Activated effector memory CD4-positive, alpha-beta T cell treated with anti-CD3 and anti-CD28 coated beads, Interleukin-2, amount 50 U/mL, for 16 hours (primary cell): ENCODE data around the gene CEMIP2.
A peak's percentile ranks its signal among the peaks of the same experiment; 100 is the strongest.

Source experiments
- DNase-seq: peaks from one replicate; pipeline ENCODE4 v3.0.0-alpha.2; 2020

CEMIP2 gene

DNA sequence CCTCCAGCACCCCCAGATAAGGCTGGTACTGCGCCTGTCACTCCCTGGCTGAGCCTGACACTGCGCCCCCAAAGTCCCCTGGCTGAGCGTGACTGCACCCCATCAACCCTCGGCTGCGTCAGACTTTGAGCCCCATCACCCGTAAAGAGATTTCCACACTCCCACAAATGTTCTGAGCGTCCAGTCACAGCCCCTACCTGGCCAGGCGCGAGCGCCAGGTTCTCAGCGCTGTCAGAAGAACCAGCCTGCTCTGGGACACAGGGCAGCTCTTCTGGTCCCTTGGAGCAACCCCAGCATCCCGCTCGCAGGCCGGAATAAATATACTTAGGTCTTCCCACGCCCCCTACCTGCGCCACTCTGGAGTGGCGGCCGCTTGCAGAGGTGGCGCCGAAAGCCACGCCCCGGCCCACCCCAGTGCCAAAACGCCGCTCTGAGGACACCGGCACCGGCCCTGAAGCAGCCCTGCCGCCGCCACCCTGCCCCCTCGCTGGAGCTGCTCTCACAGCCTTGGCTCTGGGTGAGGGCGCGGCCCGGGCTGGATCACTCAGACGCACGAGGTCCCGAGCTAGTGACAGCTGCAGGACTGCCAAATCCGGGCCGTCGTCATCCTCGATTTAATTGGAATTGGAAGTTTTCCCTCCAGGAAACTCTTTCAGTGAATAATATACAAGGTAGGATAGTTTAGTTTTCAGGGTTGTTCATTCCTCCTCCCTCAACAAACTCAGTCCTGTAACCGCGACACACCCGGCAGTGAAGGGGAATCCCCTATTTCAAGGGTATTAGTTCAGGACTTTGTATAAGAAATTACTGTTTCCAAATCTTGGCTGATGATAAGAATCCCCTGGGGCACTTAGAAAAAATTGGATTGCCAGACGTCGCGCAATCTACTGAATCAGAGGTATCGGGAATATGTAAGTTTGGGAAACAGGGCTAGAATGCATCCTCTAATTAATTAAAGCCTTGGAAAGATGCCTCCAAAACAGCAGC is 1.2 kb upstream of the CEMIP2 start:
- peak; percentile 90 for DNase-seq

GRCh38 chr9:71767776-71768321 is 464 bp downstream of the CEMIP2 start:
- DNase-seq = peak; percentile 70

GRCh38 chr9:71767163-71767775 is 1.0 kb downstream of the CEMIP2 start:
- no peak for DNase-seq

- DNase-seq = no peak
Measured at GRCh38 chr9:71766663-71767062, 1.6 kb downstream of the CEMIP2 start.

DNA sequence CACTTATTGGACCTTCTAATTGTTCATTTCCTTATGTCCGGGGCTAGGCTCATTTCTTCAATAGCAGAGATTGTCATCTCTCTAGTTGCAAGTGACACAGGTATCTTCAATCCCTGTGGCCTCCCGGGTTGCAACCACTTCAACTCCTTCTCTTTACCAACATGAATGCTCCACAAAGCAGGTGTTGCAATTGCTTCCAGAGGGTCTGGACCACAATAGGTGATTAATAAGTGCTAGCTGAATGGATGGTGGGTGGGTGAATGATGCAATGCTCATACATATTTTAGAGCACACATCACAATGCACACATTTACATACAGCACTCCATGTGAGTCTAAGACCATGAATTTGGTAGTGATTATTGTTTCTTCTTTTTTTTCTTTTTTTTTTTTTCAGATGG is 2.6 kb downstream of the CEMIP2 start:
- no peak for DNase-seq

- DNase-seq = no peak
Measured at GRCh38 chr9:71764891-71765290, 3.4 kb downstream of the CEMIP2 start.

- DNase-seq = no peak
Measured at GRCh38 chr9:71764463-71764862, 3.9 kb downstream of the CEMIP2 start.

DNA sequence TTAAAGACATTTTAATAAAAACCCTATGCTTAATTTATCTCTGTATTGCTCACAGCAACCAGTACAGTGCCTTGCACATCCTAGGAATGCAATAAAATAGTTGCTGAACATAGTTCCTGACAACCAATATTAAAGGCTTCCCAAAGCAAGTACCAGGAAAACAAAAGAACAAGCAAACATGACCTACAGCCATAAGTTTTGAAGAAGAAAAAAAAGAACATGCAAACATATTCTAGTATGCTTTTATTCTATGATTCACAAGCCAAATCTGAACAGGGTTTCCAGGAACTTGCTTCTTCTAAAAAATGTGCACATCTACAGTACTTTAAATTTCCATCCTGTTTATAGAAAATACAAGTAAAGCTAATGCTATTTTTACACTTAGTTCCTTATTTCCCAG is 4.5 kb downstream of the CEMIP2 start:
- no peak for DNase-seq

DNA sequence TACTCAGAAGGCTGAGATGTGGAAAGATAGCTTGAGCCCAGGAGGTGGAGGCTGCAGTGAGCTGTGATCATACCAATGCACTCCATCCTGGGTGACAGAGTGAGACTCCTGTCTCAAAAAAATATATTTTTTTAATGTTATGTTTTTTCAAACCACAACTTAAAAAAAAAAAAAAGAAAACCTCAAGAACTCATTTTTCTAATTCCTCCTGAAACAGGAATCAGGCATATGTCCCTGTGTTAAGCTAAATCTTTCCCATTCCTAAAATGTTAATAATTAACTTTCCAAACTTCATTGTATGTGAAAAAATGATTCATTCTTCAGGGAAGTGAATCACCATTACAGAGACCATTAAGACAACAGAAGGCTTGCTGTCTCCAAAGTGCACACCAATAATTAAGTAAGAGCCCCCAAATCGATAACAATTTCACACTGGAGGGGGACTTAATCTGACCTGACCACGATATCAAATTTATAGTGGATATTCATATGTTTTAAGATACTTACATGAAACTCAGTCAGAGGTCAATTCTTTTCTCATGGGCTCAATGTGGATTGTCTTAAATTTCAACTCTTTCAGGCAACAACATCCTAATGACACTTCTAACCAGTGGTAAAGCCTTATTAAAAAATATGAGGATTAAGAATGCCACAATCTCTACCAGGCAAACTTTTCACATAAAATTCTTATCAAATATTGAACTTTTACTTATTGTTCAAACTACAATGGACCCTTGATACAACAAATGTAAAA is 5.2 kb downstream of the CEMIP2 start:
- DNase-seq = no peak

- no peak for DNase-seq
Measured at GRCh38 chr9:71761938-71762353, 6.4 kb downstream of the CEMIP2 start.

- no peak for DNase-seq
Measured at GRCh38 chr9:71760901-71761300, 7.4 kb downstream of the CEMIP2 start.

DNA sequence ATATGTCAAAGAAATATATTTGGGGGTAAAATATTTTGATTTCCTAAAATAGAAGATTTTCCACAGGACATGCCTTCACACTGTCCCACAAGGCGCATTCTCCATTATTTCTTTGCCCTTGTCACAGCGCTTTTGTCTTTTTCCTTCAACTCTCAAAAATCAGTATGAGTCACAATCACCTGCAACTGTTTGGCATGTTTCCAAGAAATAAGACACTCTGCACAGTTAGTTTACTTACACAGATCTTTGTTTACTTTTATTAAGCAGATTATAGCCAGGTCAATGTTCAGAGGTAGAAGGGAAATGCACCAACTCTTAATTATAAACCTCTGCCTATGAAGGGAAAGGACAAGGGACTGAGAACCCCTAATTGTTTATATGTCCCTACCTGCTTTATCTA is 9.5 kb downstream of the CEMIP2 start:
- DNase-seq = no peak

DNA sequence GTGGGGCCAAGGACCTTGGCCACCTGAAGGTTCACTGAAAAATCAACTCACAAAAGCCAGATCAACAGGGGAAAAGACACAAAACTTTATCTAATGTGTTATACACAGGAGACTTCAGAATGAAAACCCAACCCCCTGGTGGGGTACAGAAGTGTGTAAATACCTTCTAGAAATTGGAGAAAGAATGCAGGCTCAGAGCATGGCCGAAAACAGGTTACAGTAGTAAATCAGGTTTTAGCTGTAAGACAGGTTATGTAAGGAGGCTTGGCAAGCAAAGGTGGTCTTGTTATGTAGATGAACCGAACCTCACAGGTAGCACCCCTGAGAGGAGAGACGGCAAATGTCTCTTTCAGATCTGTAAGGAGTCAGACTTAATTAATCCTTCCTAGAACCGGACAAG is 10.0 kb downstream of the CEMIP2 start:
- DNase-seq = no peak

DNA sequence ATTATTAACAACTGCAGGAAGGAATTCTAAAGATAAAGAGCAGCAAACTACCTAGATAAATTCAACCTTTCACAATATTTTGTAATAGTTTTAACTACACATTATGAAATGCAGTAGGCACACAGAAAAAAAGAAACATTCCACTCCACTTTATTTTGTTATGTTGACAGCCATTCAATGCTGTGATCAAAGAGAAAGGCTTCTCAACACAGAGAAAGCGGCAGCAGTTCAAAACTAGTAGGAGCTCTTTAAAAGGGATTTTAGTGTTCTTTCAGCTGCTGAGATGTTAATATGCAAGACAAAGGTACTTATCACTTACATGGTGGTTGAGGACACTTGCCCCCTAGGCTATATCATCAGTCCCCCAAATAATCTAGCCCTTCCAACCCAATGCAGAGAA is 11.6 kb downstream of the CEMIP2 start:
- no peak for DNase-seq

- DNase-seq = no peak
Measured at GRCh38 chr9:71755869-71756268, 12.4 kb downstream of the CEMIP2 start.

- no peak for DNase-seq
Measured at GRCh38 chr9:71755230-71755629, 13.1 kb downstream of the CEMIP2 start.

DNA sequence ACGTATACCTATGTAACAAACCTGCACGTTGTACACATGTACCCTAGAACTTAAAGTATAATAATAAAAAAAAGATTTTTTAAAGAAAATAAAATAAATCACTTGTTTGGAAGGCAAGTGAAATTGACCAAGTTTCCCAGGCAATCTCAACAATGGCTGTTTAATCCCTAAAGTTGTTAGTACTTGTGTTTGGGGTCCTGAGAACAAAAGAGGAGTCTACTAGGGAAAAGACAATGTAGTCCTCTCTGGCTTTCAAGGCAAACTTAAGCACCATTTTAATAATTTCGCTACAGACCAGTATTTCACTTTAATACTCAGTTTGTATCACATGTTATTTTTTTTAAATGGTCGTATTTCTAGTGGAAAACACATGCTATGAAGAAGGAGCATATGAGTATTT is 14.2 kb downstream of the CEMIP2 start:
- no peak for DNase-seq

- DNase-seq = no peak
Measured at GRCh38 chr9:71752928-71753327, 15.4 kb downstream of the CEMIP2 start.

GRCh38 chr9:71752352-71752751 is 16.0 kb downstream of the CEMIP2 start:
- no peak for DNase-seq

- no peak for DNase-seq
Measured at GRCh38 chr9:71748280-71748743, 20.0 kb downstream of the CEMIP2 start.

GRCh38 chr9:71747576-71747975 is 20.7 kb downstream of the CEMIP2 start:
- no peak for DNase-seq

- no peak for DNase-seq
Measured at GRCh38 chr9:71746758-71747125, 21.6 kb downstream of the CEMIP2 start.
